A673 (cell line): ENCODE measurements around the gene SATL1.

Source experiments
- CTCF ChIP-seq: fragments of 300-800, 200-600 bp; sonication (generic); conservative IDR thresholded peaks from 2 replicates; pipeline ENCODE4 v1.5.1; 2017; ENCODE audit warnings: low read depth, mild to moderate bottlenecking, antibody characterized with exemption, low read length, moderate library complexity, mixed read lengths
- EZH2 ChIP-seq: fragments of 200-600 bp; sonication (generic); IDR thresholded peaks from 2 replicates; pipeline ENCODE4 v1.6.1; 2017; ENCODE audit warnings: borderline replicate concordance, low read depth, mild to moderate bottlenecking, mixed read lengths, antibody characterized with exemption, low read length; ENCODE audit not compliant: poor library complexity, severe bottlenecking

DNA sequence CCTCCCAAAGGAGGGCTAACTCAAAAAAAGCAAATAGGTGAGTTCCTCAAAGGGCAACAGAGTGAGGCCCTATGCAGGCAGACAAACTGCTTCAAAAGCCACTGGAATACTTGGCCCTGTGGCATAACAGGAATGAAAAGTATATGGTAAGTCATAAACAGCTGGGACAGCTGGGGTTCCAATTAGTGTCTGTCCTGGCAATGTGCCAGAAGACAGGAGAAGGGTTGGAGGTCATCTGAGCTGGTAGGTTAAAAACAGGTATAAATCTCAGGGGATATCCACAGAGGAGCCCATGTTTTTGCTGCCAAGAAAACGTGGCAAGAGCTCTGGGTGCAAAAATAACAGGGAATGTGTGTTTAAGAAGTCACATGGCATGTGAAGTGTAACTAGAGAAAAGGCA lies 128.3 kb downstream of the SATL1 start:
- TF ChIP-seq CTCF (no peak), EZH2 (no peak)
